ENCODE results near the gene TOP3B.

The TOP3B gene

DNA sequence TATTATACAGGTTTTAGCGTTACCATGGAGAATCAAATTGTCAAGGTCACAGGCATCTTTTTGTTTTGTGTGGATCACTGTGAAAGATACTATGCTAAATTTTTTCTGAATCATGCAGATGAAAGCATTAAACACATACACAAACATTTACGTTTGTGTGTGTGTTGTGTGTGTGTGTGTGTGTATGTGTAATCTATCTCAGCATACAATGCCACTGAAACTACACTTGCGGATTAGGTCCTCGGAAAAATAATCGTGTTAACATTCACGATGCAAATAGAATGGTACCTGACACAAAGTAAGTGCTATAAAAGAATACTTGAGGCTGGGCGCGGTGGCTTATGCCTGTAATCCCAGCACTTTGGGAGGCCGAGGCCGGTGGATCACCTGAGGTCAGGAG lies 41.9 kb upstream of the TOP3B start:
- no peak for DNase-seq (ENCODE audit: low read depth)
- TF ChIP-seq, protein P1, sequence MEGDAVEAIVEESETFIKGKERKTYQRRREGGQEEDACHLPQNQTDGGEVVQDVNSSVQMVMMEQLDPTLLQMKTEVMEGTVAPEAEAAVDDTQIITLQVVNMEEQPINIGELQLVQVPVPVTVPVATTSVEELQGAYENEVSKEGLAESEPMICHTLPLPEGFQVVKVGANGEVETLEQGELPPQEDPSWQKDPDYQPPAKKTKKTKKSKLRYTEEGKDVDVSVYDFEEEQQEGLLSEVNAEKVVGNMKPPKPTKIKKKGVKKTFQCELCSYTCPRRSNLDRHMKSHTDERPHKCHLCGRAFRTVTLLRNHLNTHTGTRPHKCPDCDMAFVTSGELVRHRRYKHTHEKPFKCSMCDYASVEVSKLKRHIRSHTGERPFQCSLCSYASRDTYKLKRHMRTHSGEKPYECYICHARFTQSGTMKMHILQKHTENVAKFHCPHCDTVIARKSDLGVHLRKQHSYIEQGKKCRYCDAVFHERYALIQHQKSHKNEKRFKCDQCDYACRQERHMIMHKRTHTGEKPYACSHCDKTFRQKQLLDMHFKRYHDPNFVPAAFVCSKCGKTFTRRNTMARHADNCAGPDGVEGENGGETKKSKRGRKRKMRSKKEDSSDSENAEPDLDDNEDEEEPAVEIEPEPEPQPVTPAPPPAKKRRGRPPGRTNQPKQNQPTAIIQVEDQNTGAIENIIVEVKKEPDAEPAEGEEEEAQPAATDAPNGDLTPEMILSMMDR (conservative IDR thresholded peaks at IDR 0.05; ENCODE audit: low read depth, low read length) = no peak
- no peak overlapping the region for H3K4me3 ChIP-seq (ENCODE audit: low read length)

DNA sequence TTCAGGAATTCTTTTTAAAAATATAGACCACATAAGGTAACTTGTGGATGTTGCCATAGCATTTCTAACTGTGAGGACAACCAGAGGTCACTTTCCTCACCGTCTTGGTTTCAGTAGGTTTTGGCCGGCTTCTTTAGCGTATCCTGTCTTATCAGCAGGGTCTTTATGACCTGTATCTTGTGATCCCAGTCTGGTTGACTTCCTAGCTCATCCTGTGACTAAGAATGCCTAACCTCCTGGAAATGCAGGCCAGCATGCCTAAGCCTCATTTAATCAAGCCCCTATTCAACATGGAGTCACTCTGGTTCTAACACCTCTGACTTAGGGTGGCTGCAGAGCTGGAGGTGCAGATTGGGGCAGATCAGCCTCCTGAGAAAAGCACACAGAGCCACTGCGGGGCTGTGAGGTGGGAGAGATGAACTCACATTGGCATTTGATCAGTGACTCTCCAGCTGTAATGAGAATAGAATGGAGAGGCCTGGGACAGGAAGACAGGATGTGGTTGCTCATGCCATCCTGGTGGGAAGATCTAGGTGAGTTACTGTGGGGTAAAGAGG lies 41.1 kb upstream of the TOP3B start:
- no peak for DNase-seq (ENCODE audit: low read depth)
- no peak overlapping the region for H3K4me3 ChIP-seq (ENCODE audit: low read length)
- TF ChIP-seq, protein P1 (conservative IDR thresholded peaks at IDR 0.05; ENCODE audit: low read depth, low read length) = no peak

DNA sequence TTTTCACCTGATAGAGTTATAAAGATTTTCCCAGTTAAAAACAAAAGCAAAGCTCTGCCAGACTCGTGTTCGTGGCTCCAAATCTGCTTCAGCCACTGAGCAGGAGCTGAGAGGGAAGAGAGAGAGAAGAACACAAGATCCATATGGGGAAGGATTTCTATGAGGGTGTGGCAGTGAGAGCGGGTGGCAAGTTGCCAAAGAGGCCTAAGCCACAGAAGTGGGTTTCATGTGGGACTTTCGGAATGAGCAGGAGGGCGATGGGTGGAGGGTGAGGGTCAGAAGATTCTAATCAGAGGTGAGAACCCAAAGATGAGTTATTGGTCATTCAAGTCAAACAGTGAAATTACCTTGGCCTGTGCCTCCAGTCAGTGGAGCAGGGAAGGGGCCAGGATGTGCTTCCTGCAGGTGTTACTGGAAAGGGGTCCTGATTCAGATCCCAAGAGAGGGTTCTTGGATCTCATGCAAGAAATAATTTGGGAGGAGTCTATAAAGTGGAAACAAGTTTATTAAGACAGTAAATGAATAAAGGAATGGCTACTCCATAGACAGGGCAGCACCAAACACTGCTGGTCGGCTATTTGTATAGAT lies 40.5 kb upstream of the TOP3B start:
- H3K4me3 ChIP-seq (ENCODE audit: low read length) = no peak overlapping the region
- DNase-seq (ENCODE audit: low read depth) = no peak
- TF ChIP-seq, protein P1 (conservative IDR thresholded peaks at IDR 0.05; ENCODE audit: low read depth, low read length) = no peak

DNA sequence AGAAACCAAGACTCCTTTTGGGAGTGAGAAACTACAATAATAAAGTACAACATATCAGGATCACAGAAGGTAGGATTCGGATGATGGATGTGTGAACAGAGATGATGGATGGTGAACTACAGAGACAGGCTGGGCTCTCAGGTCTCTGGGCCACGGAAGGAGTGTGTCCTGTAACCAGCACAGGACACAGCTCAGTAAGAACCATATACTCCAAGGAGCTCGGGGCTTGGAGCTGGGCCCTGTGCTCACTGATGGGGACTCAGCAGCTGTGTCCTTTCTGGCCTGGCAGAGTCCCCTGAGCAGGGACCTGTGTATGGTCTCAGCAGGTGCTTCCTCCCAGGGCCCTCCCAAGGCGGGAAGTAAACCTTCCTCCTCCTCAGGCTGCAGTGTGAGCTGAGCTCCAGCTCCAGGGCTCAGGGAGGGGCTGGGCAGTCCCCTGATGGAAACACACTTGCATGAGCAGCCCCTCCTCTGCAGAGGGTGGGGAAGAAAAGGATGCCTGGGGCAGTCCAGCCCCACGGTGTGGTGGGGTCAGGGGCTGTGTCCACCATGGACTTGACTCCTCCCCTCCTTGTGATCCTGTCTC lies 39.8 kb upstream of the TOP3B start:
- TF ChIP-seq, protein P1 (conservative IDR thresholded peaks at IDR 0.05; ENCODE audit: low read depth, low read length) = no peak
- no peak for DNase-seq (ENCODE audit: low read depth)
- no peak overlapping the region for H3K4me3 ChIP-seq (ENCODE audit: low read length)

DNA sequence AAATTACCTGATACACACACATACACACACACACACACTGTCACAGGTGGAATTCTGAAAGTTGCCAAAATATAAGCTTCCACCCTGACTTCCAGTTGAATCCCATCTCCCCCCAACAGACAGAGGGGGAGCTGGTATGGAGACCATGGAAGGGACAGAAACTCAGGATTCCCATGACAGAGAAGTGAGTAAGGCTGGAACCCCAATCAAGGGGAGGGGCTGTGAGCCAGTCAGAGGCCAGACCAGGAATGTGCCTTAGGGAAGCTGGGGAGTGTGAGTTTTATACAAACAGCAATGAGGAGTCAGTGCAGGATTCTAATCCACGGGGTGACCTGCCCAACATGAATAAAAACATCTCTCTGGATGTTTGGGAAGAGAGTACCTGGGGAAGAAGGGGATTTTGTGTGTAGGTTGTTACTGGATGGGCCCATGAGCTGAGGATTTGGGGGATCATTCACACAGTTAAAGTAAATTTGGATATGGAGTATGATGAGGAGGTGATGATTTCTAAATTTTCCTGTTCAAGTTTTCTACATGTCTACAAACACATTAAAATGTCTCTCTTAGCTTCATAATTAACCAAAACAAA lies 38.7 kb upstream of the TOP3B start:
- TF ChIP-seq, protein P1 (conservative IDR thresholded peaks at IDR 0.05; ENCODE audit: low read depth, low read length) = no peak
- H3K4me3 ChIP-seq (ENCODE audit: low read length) = no peak overlapping the region
- DNase-seq (ENCODE audit: low read depth) = no peak

DNA sequence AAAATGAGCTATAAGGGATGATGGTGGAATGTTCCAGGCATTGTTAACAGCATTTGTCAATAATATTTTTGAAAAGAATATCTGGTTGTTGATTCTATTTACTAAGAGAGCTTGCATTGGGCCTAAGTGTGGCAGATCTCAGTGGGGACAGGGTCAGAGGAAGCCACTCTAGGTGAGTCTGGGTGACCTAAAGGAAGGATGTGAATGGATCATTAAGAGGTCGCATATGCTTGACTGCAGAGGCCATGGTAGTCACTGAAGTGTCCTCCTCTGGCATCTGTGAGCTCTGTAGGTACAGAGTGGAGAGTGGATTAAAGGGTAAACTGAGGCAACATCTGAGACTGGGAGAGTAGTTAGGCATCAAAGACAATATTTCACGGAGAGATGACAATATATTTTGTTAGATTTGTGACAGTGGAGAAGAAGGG lies 37.9 kb upstream of the TOP3B start:
- TF ChIP-seq, protein P1 (conservative IDR thresholded peaks at IDR 0.05; ENCODE audit: low read depth, low read length) = no peak
- no peak overlapping the region for H3K4me3 ChIP-seq (ENCODE audit: low read length)
- no peak for DNase-seq (ENCODE audit: low read depth)

Measured in retinal pigment epithelial cell (primary cell).